ENCODE measurements around the gene BMP8B. TPM values are rescaled to one million over a fixed set of nuclear protein-coding genes. Genes with fewer than 3 reads are reported as not detected.

Gene BMP8B
- total RNA-seq, 2 donors from 2014 or later: 0.08 to 0.37 TPM

DNA sequence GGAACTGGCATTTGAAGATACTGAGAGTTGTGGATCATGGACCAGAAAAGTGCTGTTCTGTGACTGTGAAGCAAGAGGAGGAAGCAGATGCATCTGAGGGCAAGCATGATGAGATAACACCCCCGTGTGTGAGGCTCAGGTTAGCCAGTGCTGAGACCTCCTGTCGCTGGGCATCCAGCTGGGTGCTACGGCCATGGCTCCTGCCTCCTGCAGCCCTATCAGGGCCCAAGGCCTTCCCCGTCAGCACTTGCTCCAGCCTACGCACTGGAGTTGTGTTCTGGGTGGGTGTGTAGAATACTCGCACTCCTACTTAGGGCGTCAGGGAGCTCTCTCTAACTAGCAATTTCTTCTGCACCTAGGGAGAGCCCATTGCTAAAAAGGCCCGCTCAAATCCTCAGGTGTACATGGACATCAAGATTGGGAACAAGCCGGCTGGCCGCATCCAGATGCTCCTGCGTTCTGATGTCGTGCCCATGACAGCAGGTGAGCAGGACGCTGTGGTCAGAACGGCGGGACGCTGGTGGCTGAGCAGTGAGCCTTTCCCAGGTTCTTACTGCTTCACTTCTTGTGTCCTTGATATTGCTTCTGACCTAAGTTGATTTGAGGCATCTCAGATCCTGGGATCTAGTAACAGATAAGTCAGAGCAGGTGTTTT, 43.5 kb downstream of the BMP8B start:
- H3K4me1 Mint-ChIP-seq: peaks cover 2% of the 10 kb centered on the region
- H3K27me3 Mint-ChIP-seq: no peaks in the 10 kb centered on the region
- no peak overlapping the region for H3K27ac Mint-ChIP-seq
- peaks cover 97% of the 10 kb centered on the region for H3K36me3 Mint-ChIP-seq (ENCODE audit: low read depth)
- H3K4me3 Mint-ChIP-seq: no peak overlapping the region
- ATAC-seq (replicated peaks): no peak
- no peaks in the 10 kb centered on the region for H3K9me3 Mint-ChIP-seq

DNA sequence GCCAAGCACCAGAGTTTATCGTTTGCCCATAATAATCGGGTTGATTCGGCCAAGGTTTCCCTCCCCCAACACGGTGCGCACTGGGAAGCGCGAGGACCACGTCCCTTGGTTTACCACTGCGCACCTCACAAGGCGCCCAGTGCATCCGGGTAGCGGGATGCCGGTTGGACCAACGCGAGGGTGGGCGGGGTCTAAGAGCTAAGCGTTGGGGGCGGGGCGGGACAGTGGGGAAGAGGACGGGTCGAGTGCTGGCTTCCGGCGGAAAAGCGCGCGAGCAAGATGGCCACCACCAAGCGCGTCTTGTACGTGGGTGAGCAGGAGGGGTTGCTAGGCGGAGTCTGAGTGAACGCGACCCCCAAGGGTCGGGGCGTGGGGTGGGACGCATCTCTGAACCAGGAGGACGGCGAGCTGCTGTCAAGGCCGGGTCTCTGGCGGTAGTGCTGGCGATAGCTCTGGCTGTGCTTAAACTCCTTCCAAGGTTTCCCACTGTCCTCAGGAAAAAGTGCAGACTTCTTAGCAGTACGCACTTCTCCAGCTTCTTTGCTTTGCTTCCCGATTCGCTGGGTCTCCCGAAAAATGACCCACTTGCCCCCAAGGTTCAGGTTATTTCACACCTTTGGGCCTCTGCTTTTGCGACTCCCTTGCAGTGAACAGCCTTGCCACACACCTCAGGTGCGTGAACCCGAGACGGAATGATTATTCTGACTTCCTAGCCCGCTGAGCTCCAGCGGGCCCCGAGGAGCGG, 49.9 kb downstream of the BMP8B start, which contains the start of gene PPIE:
Gene PPIE, plus strand, starts transcription at position 261 of the 745 bp plus-strand sequence. Its CDS starts 19 bp downstream, at position 280.
- peaks cover 11% of the 10 kb centered on the region for H3K4me1 Mint-ChIP-seq
- peaks cover 8% of the 10 kb centered on the region for H3K27me3 Mint-ChIP-seq
- H3K36me3 Mint-ChIP-seq (ENCODE audit: low read depth): peaks cover 52% of the 10 kb centered on the region
- H3K4me3 Mint-ChIP-seq: peak within 1 kb of the TSS; percentile 91
- H3K9me3 Mint-ChIP-seq: no peaks in the 10 kb centered on the region
- peak; percentile 99 for ATAC-seq (replicated peaks)
- H3K27ac Mint-ChIP-seq: peak within 1 kb of the TSS; percentile 90

GRCh38 chr1:39737546-39738169, 51.0 kb downstream of the BMP8B start:
- ATAC-seq (replicated peaks): no peak
- H3K4me1 Mint-ChIP-seq: peaks cover 11% of the 10 kb centered on the region
- peaks cover 41% of the 10 kb centered on the region for H3K36me3 Mint-ChIP-seq (ENCODE audit: low read depth)
- H3K4me3 Mint-ChIP-seq: no peak overlapping the region
- no peaks in the 10 kb centered on the region for H3K9me3 Mint-ChIP-seq
- H3K27ac Mint-ChIP-seq: no peak overlapping the region
- peaks cover 13% of the 10 kb centered on the region for H3K27me3 Mint-ChIP-seq

DNA sequence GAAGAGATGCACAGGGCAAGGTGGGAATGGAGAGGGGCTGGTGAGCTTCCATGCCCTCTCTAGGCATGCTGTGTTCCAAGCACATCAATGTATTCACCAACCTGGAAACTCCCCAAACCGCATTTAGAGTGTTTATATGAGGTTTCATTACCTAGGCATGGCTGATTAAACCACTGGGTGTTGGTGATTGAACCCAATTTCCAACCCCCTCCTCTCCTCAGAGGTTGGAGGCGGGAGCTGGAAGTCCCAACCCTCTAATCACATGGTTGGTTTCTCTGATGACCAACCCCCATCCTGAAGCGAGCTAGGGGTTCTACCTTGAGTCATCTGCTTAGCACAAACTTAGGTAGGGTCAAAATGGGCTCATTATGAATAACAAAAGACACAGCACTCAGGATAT, 52.9 kb downstream of the BMP8B start:
- Mint-ChIP-seq H3K36me3 (ENCODE audit: low read depth) (peaks cover 21% of the 10 kb centered on the region), H3K27me3 (peaks cover 18% of the 10 kb centered on the region), H3K9me3 (no peaks in the 10 kb centered on the region), H3K4me3 (no peak overlapping the region), H3K27ac (no peak overlapping the region), H3K4me1 (peaks cover 11% of the 10 kb centered on the region)
- peak; percentile 47 for ATAC-seq (replicated peaks)

DNA sequence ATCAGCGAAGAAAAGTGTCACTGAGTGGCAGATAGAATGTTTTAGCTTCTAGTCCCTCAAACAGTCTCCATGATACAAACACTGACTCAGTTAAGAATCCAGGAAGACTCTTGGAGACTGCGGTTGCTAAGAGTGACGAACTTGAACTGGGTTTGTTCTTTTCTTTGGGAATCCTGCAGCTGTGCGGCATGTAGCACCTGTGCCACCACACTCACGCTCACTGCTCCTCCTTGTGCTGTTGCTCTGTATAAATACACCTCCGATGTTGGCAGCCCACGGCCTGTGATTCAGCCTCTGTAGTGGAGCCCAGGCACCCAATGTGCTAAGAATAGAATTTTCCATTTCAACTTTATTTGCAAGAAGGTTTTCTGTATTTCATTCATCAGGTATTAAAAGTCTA, 55.5 kb downstream of the BMP8B start:
- ATAC-seq (replicated peaks): no peak
- Mint-ChIP-seq H3K27ac (no peak overlapping the region), H3K36me3 (ENCODE audit: low read depth) (no peaks in the 10 kb centered on the region), H3K27me3 (peaks cover 42% of the 10 kb centered on the region), H3K4me1 (peaks cover 10% of the 10 kb centered on the region), H3K9me3 (no peaks in the 10 kb centered on the region), H3K4me3 (no peak overlapping the region)

GRCh38 chr1:39732730-39733129, 55.9 kb downstream of the BMP8B start:
- H3K9me3 Mint-ChIP-seq: no peaks in the 10 kb centered on the region
- no peak overlapping the region for H3K27ac Mint-ChIP-seq
- H3K27me3 Mint-ChIP-seq: peaks cover 46% of the 10 kb centered on the region
- H3K4me3 Mint-ChIP-seq: no peak overlapping the region
- H3K4me1 Mint-ChIP-seq: peaks cover 10% of the 10 kb centered on the region
- no peaks in the 10 kb centered on the region for H3K36me3 Mint-ChIP-seq (ENCODE audit: low read depth)
- no peak for ATAC-seq (replicated peaks)

GRCh38 chr1:39729842-39730241, 58.8 kb downstream of the BMP8B start:
- Mint-ChIP-seq H3K27ac (no peak overlapping the region), H3K9me3 (no peaks in the 10 kb centered on the region), H3K4me3 (no peak overlapping the region), H3K4me1 (peaks cover 10% of the 10 kb centered on the region), H3K36me3 (ENCODE audit: low read depth) (no peaks in the 10 kb centered on the region), H3K27me3 (peaks cover 46% of the 10 kb centered on the region)
- ATAC-seq (replicated peaks): no peak

GRCh38 chr1:39729030-39729429, 59.6 kb downstream of the BMP8B start:
- peaks cover 45% of the 10 kb centered on the region for H3K27me3 Mint-ChIP-seq
- H3K36me3 Mint-ChIP-seq (ENCODE audit: low read depth): no peaks in the 10 kb centered on the region
- ATAC-seq (replicated peaks): peak; percentile 60
- H3K4me1 Mint-ChIP-seq: peaks cover 10% of the 10 kb centered on the region
- no peaks in the 10 kb centered on the region for H3K9me3 Mint-ChIP-seq
- H3K27ac Mint-ChIP-seq: peak overlapping the region; percentile 45
- peak overlapping the region; percentile 4 for H3K4me3 Mint-ChIP-seq

GRCh38 chr1:39727932-39728317, 60.7 kb downstream of the BMP8B start:
- Mint-ChIP-seq H3K27me3 (peaks cover 38% of the 10 kb centered on the region), H3K4me1 (peaks cover 10% of the 10 kb centered on the region), H3K4me3 (peak overlapping the region; percentile 31), H3K27ac (no peak overlapping the region), H3K9me3 (no peaks in the 10 kb centered on the region), H3K36me3 (ENCODE audit: low read depth) (no peaks in the 10 kb centered on the region)
- ATAC-seq (replicated peaks): no peak

DNA sequence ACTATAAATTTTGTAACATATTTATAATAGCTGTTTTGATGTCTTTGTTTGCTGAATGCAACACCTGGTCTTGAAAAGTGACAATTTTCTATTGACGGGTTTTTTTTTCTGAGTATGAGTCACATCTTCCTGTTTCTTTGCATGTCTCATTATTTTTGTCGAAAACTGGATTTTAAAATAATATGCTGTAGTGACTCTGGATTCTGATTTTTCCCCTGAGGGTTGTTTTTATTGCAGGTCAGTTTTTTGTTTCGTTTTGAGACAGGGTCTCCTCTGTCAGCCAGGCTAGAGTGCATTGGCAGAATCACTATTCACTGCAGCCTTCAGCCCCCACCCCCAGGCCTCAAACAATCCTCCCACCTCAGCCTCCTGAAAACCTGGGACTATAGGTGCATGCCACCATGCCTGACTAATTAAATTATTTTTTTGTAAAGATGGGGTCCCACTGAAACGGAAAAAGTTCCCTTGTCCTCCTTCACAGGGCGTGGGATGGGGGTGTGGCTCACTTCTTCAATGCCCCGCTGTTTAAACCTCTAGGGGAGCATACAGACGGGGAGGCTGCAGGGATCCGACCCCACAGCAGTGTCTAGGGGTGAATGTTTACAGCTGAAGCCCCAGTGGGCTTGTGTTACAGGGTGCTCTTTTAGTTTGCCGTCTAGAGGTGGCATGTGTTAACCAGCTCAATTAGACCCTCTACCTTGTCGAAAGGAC, 61.3 kb downstream of the BMP8B start:
- ATAC-seq (replicated peaks): peak; percentile 66
- Mint-ChIP-seq H3K27me3 (peaks cover 38% of the 10 kb centered on the region), H3K4me3 (no peak overlapping the region), H3K9me3 (no peaks in the 10 kb centered on the region), H3K4me1 (peaks cover 10% of the 10 kb centered on the region), H3K36me3 (ENCODE audit: low read depth) (no peaks in the 10 kb centered on the region), H3K27ac (no peak overlapping the region)

DNA sequence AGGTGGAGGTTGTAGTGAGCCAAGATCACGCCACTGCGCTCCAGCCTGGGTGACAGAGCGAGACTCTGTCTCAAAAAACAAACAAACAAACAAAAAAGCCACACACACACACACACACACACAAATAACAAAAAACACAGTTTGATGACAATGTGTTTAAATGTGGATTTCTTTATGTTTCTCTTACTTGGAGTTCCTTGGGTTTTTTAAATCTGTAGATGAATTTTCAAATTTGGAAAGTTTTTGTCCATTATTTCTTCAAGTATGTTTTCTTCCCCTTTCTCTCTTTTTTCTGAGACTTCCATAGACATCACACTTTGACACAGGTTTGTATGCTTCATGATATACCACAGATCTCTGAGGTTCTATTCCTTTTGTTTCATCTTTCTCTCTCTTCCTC, 62.1 kb downstream of the BMP8B start:
- ATAC-seq (replicated peaks): no peak
- Mint-ChIP-seq H3K4me3 (no peak overlapping the region), H3K27me3 (peaks cover 43% of the 10 kb centered on the region), H3K4me1 (peaks cover 10% of the 10 kb centered on the region), H3K9me3 (no peaks in the 10 kb centered on the region), H3K27ac (no peak overlapping the region), H3K36me3 (ENCODE audit: low read depth) (no peaks in the 10 kb centered on the region)

DNA sequence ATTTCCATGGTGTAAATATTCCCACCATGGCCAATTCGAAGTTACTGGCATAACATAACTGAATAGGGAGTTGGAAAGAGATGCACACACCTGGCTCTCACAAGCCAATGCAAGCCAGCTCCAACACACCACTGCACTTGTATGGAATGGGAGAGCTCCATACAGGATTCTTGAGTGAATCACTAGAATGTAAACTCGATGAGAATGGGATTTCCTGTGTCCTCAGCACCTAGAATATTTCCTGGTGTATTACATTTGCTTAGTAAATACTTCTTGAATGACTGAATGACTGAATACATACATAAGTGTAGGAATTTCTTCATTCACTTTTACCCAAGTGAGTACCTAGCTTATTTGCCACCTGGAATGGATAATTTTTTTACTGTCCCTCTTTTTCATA, 66.2 kb downstream of the BMP8B start:
- Mint-ChIP-seq H3K27me3 (peaks cover 22% of the 10 kb centered on the region), H3K4me3 (no peak overlapping the region), H3K36me3 (ENCODE audit: low read depth) (no peaks in the 10 kb centered on the region), H3K27ac (no peak overlapping the region), H3K9me3 (no peaks in the 10 kb centered on the region), H3K4me1 (peaks cover 5% of the 10 kb centered on the region)
- no peak for ATAC-seq (replicated peaks)

- peaks cover 23% of the 10 kb centered on the region for H3K27me3 Mint-ChIP-seq
- no peaks in the 10 kb centered on the region for H3K36me3 Mint-ChIP-seq (ENCODE audit: low read depth)
- peaks cover 5% of the 10 kb centered on the region for H3K4me1 Mint-ChIP-seq
- no peak for ATAC-seq (replicated peaks)
- H3K27ac Mint-ChIP-seq: no peak overlapping the region
- no peaks in the 10 kb centered on the region for H3K9me3 Mint-ChIP-seq
- H3K4me3 Mint-ChIP-seq: no peak overlapping the region
Observed at GRCh38 chr1:39721664-39722063, 67.0 kb downstream of the BMP8B start.

Measured in activated T-helper 17 cell treated with anti-CD3 and anti-CD28 coated beads, Interleukin-2, amount 50 U/mL, for 72 hours (primary cell).